GM12891 (cell line): ENCODE results near the gene RUSC2.

Experiments
- DNase-seq: peaks from one replicate; pipeline ENCODE4 v3.0.0; 2011; ENCODE audit warnings: low spot score; ENCODE audit not compliant: insufficient read length
- FAIRE-seq: peaks from 2 replicates; lab custom pipeline; 2011; peaks lifted over from hg19 to GRCh38; lab: Jason Lieb, UNC
- PAX5 ChIP-seq: IDR thresholded peaks from 2 replicates; pipeline ENCODE4 v1.6.1; 2011; ENCODE audit warnings: low read length, moderate library complexity, mild to moderate bottlenecking; ENCODE audit not compliant: insufficient read depth, severe bottlenecking
- POLR2A ChIP-seq: IDR thresholded peaks from 2 replicates; pipeline ENCODE4 v1.6.1; 2011; ENCODE audit warnings: low read depth, low read length, control low read depth
- POLR2AphosphoS5 ChIP-seq: IDR thresholded peaks from 2 replicates; pipeline ENCODE4 v1.6.1; 2011; ENCODE audit warnings: low read depth, low read length, control low read depth
- POU2F2 ChIP-seq: IDR thresholded peaks from 2 replicates; pipeline ENCODE4 v1.6.1; 2011; ENCODE audit warnings: low read depth, mild to moderate bottlenecking, control low read depth, low read length, moderate library complexity
- SPI1 ChIP-seq: IDR thresholded peaks from 2 replicates; pipeline ENCODE4 v1.6.1; 2011; ENCODE audit warnings: low read depth, low read length, control low read depth
- TAF1 ChIP-seq: IDR thresholded peaks from 2 replicates; pipeline ENCODE4 v1.6.1; 2011; ENCODE audit warnings: low read depth, low read length, control low read depth

The RUSC2 gene

GRCh38 chr9:35511453-35511852 lies 21.5 kb downstream of the RUSC2 start:
- TF ChIP-seq SPI1 (no peak), PAX5 (no peak), POLR2AphosphoS5 (no peak), POLR2A (no peak), POU2F2 (no peak), TAF1 (no peak)
- no peak for FAIRE-seq
- no peak for DNase-seq

- FAIRE-seq (no peak), DNase-seq (no peak)
- no peak for TF ChIP-seq POLR2A
- TF ChIP-seq PAX5 = no peak
- no peak for TF ChIP-seq SPI1
- no peak for TF ChIP-seq POU2F2
- no peak for TF ChIP-seq TAF1
- TF ChIP-seq POLR2AphosphoS5 = no peak
Observed at GRCh38 chr9:35515766-35516165, 25.9 kb downstream of the RUSC2 start.

DNA sequence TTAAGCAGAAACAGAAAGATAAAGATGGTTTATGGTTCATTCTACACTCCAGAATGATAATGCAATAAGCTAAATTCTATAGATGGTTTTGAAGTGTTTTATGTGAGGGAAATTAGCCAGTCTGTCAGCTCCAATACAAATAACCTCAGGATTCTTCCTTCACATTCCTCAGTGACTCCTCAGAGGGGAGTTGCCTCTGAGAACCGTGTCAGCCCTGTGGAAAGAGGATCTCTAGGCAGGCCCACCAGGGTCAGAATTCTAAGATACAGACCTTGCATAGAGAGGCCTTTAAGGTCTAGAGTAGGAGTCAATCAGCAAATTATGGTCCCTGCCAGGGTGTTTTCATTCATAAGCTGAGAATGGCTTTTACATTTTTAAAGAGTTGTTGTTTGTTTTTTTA lies 26.6 kb downstream of the RUSC2 start:
- DNase-seq = no peak
- FAIRE-seq = no peak

DNA sequence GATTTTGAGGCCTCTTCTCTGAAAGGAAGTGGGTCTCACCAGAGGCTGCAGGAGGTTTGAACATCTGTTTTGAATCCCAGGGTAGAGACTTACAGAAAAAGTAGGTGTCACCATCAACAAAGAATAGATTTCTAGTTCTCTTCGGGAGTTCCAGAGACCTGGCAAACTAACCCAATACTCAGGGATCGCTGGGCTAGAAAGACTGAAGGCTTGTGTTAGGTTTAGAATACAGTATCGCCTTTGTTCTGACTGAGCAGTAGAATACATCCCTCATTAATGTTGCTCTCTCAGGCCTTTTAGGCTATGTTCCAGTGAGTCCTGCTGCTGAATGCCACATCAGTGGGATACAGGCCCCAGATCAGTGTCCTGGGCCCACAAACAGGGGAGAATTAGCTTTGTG lies 27.2 kb downstream of the RUSC2 start:
- FAIRE-seq (no peak), DNase-seq (no peak)
- TF ChIP-seq PAX5 (no peak), POU2F2 (no peak), SPI1 (no peak), POLR2A (no peak), TAF1 (no peak)

More for the DNA sequence above, 26.6 kb downstream of the RUSC2 start:
- TF ChIP-seq POU2F2 (no peak), TAF1 (no peak), SPI1 (no peak), PAX5 (no peak), POLR2AphosphoS5 (no peak), POLR2A (no peak)

DNA sequence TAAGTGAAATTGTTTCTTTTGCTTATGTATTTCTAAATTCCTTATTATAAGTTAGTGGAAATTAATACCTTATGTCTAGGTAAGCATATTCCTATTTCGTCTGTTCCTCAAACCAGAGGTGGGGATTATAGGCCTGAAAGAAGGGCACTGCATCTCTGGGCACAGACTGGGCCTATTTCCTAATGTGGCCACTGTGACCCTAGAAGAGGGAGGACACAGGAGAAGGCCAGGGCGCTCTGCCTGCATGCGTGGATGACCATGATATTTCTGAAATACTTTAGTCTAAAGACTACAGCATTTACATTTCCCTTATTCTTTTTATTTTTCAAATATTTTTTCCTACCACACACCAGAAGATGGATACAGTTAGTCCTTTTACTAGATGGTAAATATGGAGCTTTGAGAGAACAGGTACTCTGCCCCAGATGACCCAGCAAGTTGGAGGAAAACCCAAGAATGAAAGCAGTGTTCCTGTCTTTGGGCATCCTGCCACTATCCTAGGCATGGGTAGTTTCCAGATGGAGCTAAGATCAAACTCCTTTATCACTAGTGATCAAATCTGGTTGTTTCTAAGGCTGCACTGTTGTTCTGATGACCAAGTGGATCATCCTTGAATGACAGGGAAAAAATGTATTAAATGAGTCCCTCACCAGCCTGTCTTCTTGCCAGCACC lies 27.8 kb downstream of the RUSC2 start:
- TF ChIP-seq TAF1 (no peak), POU2F2 (no peak), POLR2A (no peak), SPI1 (no peak), PAX5 (no peak), POLR2AphosphoS5 (no peak)
- no peak for FAIRE-seq
- no peak for DNase-seq

DNA sequence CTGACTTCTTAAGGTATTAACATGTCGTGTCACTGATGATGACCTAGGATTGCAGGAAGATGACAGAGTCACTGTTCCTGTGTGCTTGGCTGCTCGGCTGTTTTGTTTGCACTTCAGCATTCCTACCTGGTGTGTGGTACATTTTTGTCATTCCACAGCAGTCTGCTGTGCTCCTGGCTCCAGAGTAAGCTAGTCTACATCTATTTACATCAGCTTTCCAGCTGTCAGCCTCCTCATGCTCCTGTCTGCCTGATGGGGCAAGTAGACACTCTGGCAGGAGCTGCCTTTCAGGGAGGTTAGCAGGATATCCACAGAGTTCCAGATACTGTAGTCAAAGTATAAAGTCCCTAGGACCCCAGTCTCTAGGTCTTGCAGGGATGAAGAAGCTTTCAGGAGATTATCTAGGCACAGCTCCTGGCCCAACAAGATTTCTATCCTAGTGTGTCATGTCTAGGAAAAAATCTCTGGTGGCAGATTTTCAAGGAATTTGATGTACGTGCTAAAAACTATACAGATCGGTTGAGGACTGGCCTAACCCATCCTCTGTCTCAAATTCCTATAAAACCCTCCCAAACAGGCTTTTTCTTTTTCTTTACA lies 28.4 kb downstream of the RUSC2 start:
- FAIRE-seq (no peak), DNase-seq (no peak)
- TF ChIP-seq SPI1 (no peak), TAF1 (no peak), POU2F2 (no peak), PAX5 (no peak), POLR2A (no peak), POLR2AphosphoS5 (no peak)

GRCh38 chr9:35518981-35519679 lies 29.2 kb downstream of the RUSC2 start:
- DNase-seq (no peak), FAIRE-seq (no peak)
- no peak for TF ChIP-seq POU2F2
- no peak for TF ChIP-seq PAX5
- TF ChIP-seq POLR2A = no peak
- no peak for TF ChIP-seq SPI1
- no peak for TF ChIP-seq POLR2AphosphoS5

- FAIRE-seq = no peak
- TF ChIP-seq TAF1 = no peak
- no peak for TF ChIP-seq SPI1
- no peak for TF ChIP-seq PAX5
- no peak for TF ChIP-seq POLR2A
- TF ChIP-seq POU2F2 = no peak
- TF ChIP-seq POLR2AphosphoS5 = no peak
- no peak for DNase-seq
Observed at GRCh38 chr9:35519692-35520363, 29.9 kb downstream of the RUSC2 start.

DNA sequence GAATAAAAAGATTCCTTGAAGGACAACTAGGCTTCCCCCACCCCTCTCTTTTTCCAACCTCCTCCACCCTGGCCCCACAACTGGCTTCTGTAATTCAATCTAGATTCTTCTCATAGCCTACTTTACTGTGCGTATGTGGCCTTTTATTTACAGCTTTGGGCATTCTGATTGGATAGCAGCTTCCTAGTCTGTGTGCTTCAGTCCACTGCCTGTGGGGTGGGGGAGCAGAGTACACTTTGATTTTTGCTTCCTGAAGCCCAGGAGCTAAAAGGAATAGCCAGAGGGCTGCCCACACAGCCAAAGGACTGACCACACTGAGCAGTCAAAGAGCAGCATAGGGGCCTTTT lies 30.4 kb downstream of the RUSC2 start:
- no peak for DNase-seq
- FAIRE-seq = no peak
- no peak for TF ChIP-seq PAX5
- TF ChIP-seq POLR2AphosphoS5 = no peak
- TF ChIP-seq POU2F2 = no peak
- no peak for TF ChIP-seq TAF1
- TF ChIP-seq POLR2A = no peak
- no peak for TF ChIP-seq SPI1
